SU-DHL-6 (cell line): ENCODE results near the gene NTN4.

Experiments used
- EZH2phosphoT487 ChIP-seq: fragments of 200-600 bp; sonication (generic), shearing (Covaris generic); conservative IDR thresholded peaks from 2 replicates; pipeline ENCODE4 v1.6.1; 2018; ENCODE audit warnings: mild to moderate bottlenecking, antibody characterized with exemption, low read length, moderate library complexity, mixed read lengths
- TF ChIP-seq, protein P1 (sequence below): fragments of 200-600 bp; sonication (generic); IDR thresholded peaks from one replicate; pipeline ENCODE4 v1.5.1; 2017; ENCODE audit warnings: antibody characterized with exemption, mild to moderate bottlenecking, low read length, moderate library complexity; ENCODE audit not compliant: insufficient read depth, poor library complexity, severe bottlenecking

DNA sequence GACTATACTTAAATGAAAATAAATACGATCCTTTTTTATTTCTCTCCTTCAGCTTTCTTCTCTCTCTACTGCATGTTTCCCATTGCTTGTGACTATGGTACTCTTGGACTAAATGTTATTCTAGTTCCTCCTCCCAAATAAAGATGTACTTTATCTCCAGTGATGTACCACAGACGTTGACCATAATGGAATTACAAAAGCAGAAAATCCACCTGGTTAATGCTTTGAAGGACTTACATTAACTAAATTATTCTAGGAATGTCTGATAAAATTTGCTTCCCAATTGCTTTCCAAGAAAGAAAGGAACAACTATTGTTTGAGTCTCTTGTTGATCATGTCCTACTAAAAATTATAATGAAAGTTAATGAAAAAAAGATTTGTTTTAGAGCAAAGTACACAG, 71.8 kb downstream of the NTN4 start:
- TF ChIP-seq, protein P1, sequence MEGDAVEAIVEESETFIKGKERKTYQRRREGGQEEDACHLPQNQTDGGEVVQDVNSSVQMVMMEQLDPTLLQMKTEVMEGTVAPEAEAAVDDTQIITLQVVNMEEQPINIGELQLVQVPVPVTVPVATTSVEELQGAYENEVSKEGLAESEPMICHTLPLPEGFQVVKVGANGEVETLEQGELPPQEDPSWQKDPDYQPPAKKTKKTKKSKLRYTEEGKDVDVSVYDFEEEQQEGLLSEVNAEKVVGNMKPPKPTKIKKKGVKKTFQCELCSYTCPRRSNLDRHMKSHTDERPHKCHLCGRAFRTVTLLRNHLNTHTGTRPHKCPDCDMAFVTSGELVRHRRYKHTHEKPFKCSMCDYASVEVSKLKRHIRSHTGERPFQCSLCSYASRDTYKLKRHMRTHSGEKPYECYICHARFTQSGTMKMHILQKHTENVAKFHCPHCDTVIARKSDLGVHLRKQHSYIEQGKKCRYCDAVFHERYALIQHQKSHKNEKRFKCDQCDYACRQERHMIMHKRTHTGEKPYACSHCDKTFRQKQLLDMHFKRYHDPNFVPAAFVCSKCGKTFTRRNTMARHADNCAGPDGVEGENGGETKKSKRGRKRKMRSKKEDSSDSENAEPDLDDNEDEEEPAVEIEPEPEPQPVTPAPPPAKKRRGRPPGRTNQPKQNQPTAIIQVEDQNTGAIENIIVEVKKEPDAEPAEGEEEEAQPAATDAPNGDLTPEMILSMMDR: no peak
- no peak for TF ChIP-seq EZH2phosphoT487
